OCI-LY1 (cell line): Measurements from ENCODE around the gene SDR39U1.

Experiments
- EZH2 ChIP-seq: fragments of 200-600 bp; sonication (generic), shearing (Covaris generic); IDR thresholded peaks from 2 replicates; pipeline ENCODE4 v1.8.0; 2017; ENCODE audit warnings: borderline replicate concordance, mixed run types, mild to moderate bottlenecking, antibody characterized with exemption, low read length, moderate library complexity, mixed read lengths
- TF ChIP-seq, protein P1 (sequence below): fragments of 200-600 bp; sonication (generic), shearing (Covaris generic); IDR thresholded peaks from 2 replicates; pipeline ENCODE4 v1.5.1; 2017; ENCODE audit warnings: mild to moderate bottlenecking, antibody characterized with exemption, low read length, moderate library complexity, mixed read lengths

DNA sequence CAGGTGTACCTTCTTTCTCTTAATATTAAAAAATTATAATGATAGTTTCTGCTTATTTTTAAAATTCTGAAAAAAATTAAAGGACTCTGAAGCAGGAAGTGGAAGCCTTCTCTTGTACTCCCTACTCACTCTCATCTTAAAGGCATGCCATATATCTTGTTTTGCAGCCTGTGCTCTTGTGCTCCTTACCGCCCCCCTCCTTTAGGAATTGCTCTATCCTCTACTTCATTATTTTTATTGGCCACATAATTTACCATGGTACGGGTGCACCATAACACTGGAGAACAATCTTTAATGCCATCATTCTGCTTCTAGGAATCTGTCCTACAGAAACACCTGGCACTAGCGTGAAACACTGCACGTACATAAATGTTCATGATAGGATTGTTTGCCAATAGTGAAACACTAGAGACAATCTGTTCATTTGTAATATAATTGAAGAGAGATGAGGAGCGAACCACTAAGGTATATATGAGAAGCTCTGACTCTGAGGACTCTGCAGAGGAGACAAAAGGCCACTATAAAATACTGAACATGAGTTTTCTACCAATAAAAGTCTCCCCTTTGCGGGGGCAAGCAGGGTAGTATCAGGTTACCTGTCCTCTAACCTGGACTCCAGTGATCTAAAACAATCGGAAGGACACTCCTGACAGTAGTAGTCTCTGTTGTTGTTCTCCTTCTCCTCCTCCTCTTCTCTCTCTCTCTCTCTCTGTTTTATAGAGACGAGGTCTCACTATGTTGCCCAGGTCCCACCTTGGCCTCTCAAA lies 50.1 kb downstream of the SDR39U1 start:
- TF ChIP-seq, protein P1, sequence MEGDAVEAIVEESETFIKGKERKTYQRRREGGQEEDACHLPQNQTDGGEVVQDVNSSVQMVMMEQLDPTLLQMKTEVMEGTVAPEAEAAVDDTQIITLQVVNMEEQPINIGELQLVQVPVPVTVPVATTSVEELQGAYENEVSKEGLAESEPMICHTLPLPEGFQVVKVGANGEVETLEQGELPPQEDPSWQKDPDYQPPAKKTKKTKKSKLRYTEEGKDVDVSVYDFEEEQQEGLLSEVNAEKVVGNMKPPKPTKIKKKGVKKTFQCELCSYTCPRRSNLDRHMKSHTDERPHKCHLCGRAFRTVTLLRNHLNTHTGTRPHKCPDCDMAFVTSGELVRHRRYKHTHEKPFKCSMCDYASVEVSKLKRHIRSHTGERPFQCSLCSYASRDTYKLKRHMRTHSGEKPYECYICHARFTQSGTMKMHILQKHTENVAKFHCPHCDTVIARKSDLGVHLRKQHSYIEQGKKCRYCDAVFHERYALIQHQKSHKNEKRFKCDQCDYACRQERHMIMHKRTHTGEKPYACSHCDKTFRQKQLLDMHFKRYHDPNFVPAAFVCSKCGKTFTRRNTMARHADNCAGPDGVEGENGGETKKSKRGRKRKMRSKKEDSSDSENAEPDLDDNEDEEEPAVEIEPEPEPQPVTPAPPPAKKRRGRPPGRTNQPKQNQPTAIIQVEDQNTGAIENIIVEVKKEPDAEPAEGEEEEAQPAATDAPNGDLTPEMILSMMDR = peak; percentile 24; the same call in 1 of the 2 replicates
- TF ChIP-seq EZH2 = no peak
